DOHH2 (cell line): Measurements from ENCODE around the gene MYLK.

ENCODE experiments used
- H3F3A ChIP-seq: fragments of 200-600 bp; sonication (generic), shearing (Covaris generic); 2 replicates; pipeline ENCODE4 v1.6.0; 2016; ENCODE audit warnings: antibody characterized with exemption, mild to moderate bottlenecking; ENCODE audit not compliant: control insufficient read depth, insufficient read depth
- H3K27ac ChIP-seq: fragments of 200-600 bp; sonication (generic); 2 replicates; pipeline ENCODE4 v1.5.1; 2014; ENCODE audit warnings: low read depth, mild to moderate bottlenecking, low read length, moderate library complexity
- H3K27me3 ChIP-seq: fragments of 200-600 bp; sonication (generic); 2 replicates; pipeline ENCODE4 v1.6.1; 2014; ENCODE audit warnings: mild to moderate bottlenecking, low read length, mixed read lengths; ENCODE audit not compliant: control insufficient read depth
- H3K36me3 ChIP-seq: fragments of 200-600 bp; sonication (generic); 2 replicates; pipeline ENCODE4 v1.6.1; 2014; ENCODE audit warnings: mild to moderate bottlenecking, low read length, moderate library complexity, mixed read lengths; ENCODE audit not compliant: control insufficient read depth
- H3K4me1 ChIP-seq: fragments of 200-600 bp; sonication (generic); 2 replicates; pipeline ENCODE4 v1.6.1; 2014; ENCODE audit warnings: mild to moderate bottlenecking, low read length, mixed read lengths; ENCODE audit not compliant: control insufficient read depth
- H3K4me2 ChIP-seq: fragments of 200-600 bp; sonication (generic); 2 replicates; pipeline ENCODE4 v1.6.0; 2014; ENCODE audit warnings: mild to moderate bottlenecking, low read length, moderate library complexity
- H3K4me3 ChIP-seq: fragments of 200-600 bp; sonication (generic); 2 replicates; pipeline ENCODE4 v1.5.1; 2014; ENCODE audit warnings: mild to moderate bottlenecking, low read length, mixed read lengths
- H3K79me2 ChIP-seq: fragments of 200-600 bp; sonication (generic); 2 replicates; pipeline ENCODE4 v1.6.1; 2014; ENCODE audit warnings: mild to moderate bottlenecking, low read length, mixed read lengths; ENCODE audit not compliant: control insufficient read depth
- H3K9me2 ChIP-seq: fragments of 200-600 bp; sonication (generic); replicated peaks from 2 replicates; pipeline ENCODE4 v1.6.1; 2014; ENCODE audit warnings: mild to moderate bottlenecking, low read length, mixed read lengths; ENCODE audit not compliant: control insufficient read depth
- H3K9me3 ChIP-seq: fragments of 200-600 bp; sonication (generic); 2 replicates; pipeline ENCODE4 v1.6.1; 2014; ENCODE audit warnings: antibody characterized with exemption, low read length, mixed read lengths; ENCODE audit not compliant: control insufficient read depth, insufficient read depth
- H4K20me1 ChIP-seq: fragments of 200-600 bp; sonication (generic); 2 replicates; pipeline ENCODE4 v1.6.0; 2014; ENCODE audit warnings: low read depth, mild to moderate bottlenecking, antibody characterized with exemption, low read length, moderate library complexity; ENCODE audit not compliant: control insufficient read depth, insufficient read depth
- CTCF ChIP-seq: fragments of 200-600 bp; sonication (generic); IDR thresholded peaks from one replicate; pipeline ENCODE4 v1.5.1; 2014; ENCODE audit warnings: antibody characterized with exemption, mild to moderate bottlenecking, low read depth, low read length; ENCODE audit not compliant: poor library complexity, severe bottlenecking
- EZH2phosphoT487 ChIP-seq: fragments of 200-600 bp; sonication (generic); IDR thresholded peaks from 2 replicates; pipeline ENCODE4 v1.6.1; 2017; ENCODE audit warnings: borderline replicate concordance, mild to moderate bottlenecking, antibody characterized with exemption, low read length, moderate library complexity, mixed read lengths

MYLK gene

GRCh38 chr3:123640311-123640710, 243.8 kb downstream of the MYLK start:
- Histone ChIP-seq H3K79me2 (no peaks in the 10 kb centered on the region), H3K36me3 (no peaks in the 10 kb centered on the region), H4K20me1 (no peaks in the 10 kb centered on the region), H3K27me3 (no peaks in the 10 kb centered on the region; the same call in 1 of the 2 replicates), H3K27ac (no peak overlapping the region), H3K9me3 (no peaks in the 10 kb centered on the region), H3K4me1 (no peaks in the 10 kb centered on the region), H3K9me2 (no peaks in the 10 kb centered on the region), H3F3A (no peaks in the 10 kb centered on the region), H3K4me2 (no peak overlapping the region), H3K4me3 (no peak overlapping the region)
- TF ChIP-seq EZH2phosphoT487 (no peak), CTCF (no peak)

GRCh38 chr3:123638936-123639689, 245.0 kb downstream of the MYLK start:
- no peaks in the 10 kb centered on the region for H3K9me2 ChIP-seq
- no peaks in the 10 kb centered on the region for H4K20me1 ChIP-seq
- H3K36me3 ChIP-seq, result no peaks in the 10 kb centered on the region
- H3K9me3 ChIP-seq, result no peaks in the 10 kb centered on the region
- no peaks in the 10 kb centered on the region; the same call in 1 of the 2 replicates for H3K27me3 ChIP-seq
- no peak overlapping the region for H3K27ac ChIP-seq
- H3F3A ChIP-seq, result no peaks in the 10 kb centered on the region
- H3K79me2 ChIP-seq, result no peaks in the 10 kb centered on the region
- no peak overlapping the region for H3K4me2 ChIP-seq
- TF ChIP-seq EZH2phosphoT487, result no peak
- H3K4me1 ChIP-seq, result no peaks in the 10 kb centered on the region
- no peak overlapping the region for H3K4me3 ChIP-seq

GRCh38 chr3:123637841-123638240, 246.3 kb downstream of the MYLK start:
- H3K79me2 ChIP-seq, result no peaks in the 10 kb centered on the region
- no peaks in the 10 kb centered on the region for H3K4me1 ChIP-seq
- H3F3A ChIP-seq, result no peaks in the 10 kb centered on the region
- H3K27me3 ChIP-seq, result no peaks in the 10 kb centered on the region; the same call in 1 of the 2 replicates
- H3K9me3 ChIP-seq, result no peaks in the 10 kb centered on the region
- no peak overlapping the region for H3K4me3 ChIP-seq
- no peak overlapping the region for H3K27ac ChIP-seq
- H3K9me2 ChIP-seq, result no peaks in the 10 kb centered on the region
- TF ChIP-seq EZH2phosphoT487, result no peak
- no peak for TF ChIP-seq CTCF
- H3K36me3 ChIP-seq, result no peaks in the 10 kb centered on the region
- no peaks in the 10 kb centered on the region for H4K20me1 ChIP-seq
- H3K4me2 ChIP-seq, result no peak overlapping the region

- H3K27me3 ChIP-seq, result no peaks in the 10 kb centered on the region
- H4K20me1 ChIP-seq, result no peaks in the 10 kb centered on the region
- no peaks in the 10 kb centered on the region for H3K79me2 ChIP-seq
- no peaks in the 10 kb centered on the region for H3F3A ChIP-seq
- no peaks in the 10 kb centered on the region for H3K36me3 ChIP-seq
- no peak for TF ChIP-seq CTCF
- TF ChIP-seq EZH2phosphoT487, result no peak
- no peak overlapping the region for H3K4me2 ChIP-seq
- no peak overlapping the region for H3K4me3 ChIP-seq
- no peak overlapping the region for H3K27ac ChIP-seq
- no peaks in the 10 kb centered on the region for H3K9me3 ChIP-seq
- no peaks in the 10 kb centered on the region for H3K9me2 ChIP-seq
- no peaks in the 10 kb centered on the region for H3K4me1 ChIP-seq
These were observed 247.0 kb downstream of the MYLK start for GRCh38 chr3:123637131-123637530.
